ENCODE data around the gene MFGE8.

The MFGE8 gene

GRCh38 chr15:88954431-88955277, 41.5 kb upstream of the MFGE8 start:
- H3K9ac ChIP-seq (ENCODE audit: low read length): no peak overlapping the region
- peak; percentile 41 for DNase-seq
- H2BK120ac ChIP-seq (ENCODE audit: low read depth, low read length): no peak overlapping the region
- 84% methylated on average over 13 of the region's 15 CpGs for WGBS
- H3K4ac ChIP-seq (ENCODE audit: low read depth in 1 of 2, low read length in 2 of 2): no peak overlapping the region
- peak overlapping the region in 1 of 2 experiments; percentile 26 for H3K4me3 ChIP-seq (ENCODE audit: insufficient read depth in 1 of 2, low read depth in 1 of 2, low read length in 2 of 2)
- H2AFZ ChIP-seq (ENCODE audit: low read depth, low read length): no peak overlapping the region
- no peak overlapping the region for H2BK5ac ChIP-seq (ENCODE audit: low read depth, low read length, poor library complexity, severe bottlenecking)
- no peak overlapping the region for H3K27ac ChIP-seq (ENCODE audit: low read length, poor library complexity, severe bottlenecking)
- H3K36me3 ChIP-seq (ENCODE audit: control insufficient read depth in 1 of 2, insufficient read depth in 2 of 2, low read depth in 1 of 2, low read length in 2 of 2): no peaks in the 10 kb centered on the region
- H2BK15ac ChIP-seq (ENCODE audit: low read depth, poor library complexity, severe bottlenecking): peak overlapping the region; percentile 12
- peaks cover 7 to 12% of the 10 kb centered on the region in 2 experiments for H3K27me3 ChIP-seq (ENCODE audit: control insufficient read depth in 1 of 2, insufficient read depth in 1 of 2, low read length in 2 of 2)
- H3K4me1 ChIP-seq (ENCODE audit: control insufficient read depth, insufficient read depth, low read depth, low read length): peaks cover 2% of the 10 kb centered on the region
- no peak overlapping the region for H3K14ac ChIP-seq (ENCODE audit: low read length in 2 of 2)
- peak overlapping the region in 1 of 2 experiments; percentile 22 for H3K18ac ChIP-seq (ENCODE audit: low read depth in 1 of 2, low read length in 2 of 2)
- no peak overlapping the region for H4K91ac ChIP-seq (ENCODE audit: low read length)
- no peak overlapping the region for H2AK5ac ChIP-seq (ENCODE audit: low read length, severe bottlenecking)
- no peak overlapping the region for H3K23ac ChIP-seq (ENCODE audit: low read length in 2 of 2)
- H4K8ac ChIP-seq (ENCODE audit: low read length): no peak overlapping the region
- H2BK12ac ChIP-seq (ENCODE audit: low read length in 2 of 2): no peak overlapping the region
- no peak overlapping the region for H3K4me2 ChIP-seq (ENCODE audit: low read length, poor library complexity, severe bottlenecking)
- H3K9me3 ChIP-seq (ENCODE audit: control insufficient read depth, low read length): no peaks in the 10 kb centered on the region
- no peaks in the 10 kb centered on the region for H3K79me1 ChIP-seq (replicated peaks; ENCODE audit: low read length, poor library complexity, severe bottlenecking)

- Histone ChIP-seq H3K9ac (ENCODE audit: low read length) (no peak overlapping the region), H2BK15ac (ENCODE audit: low read depth, poor library complexity, severe bottlenecking) (no peak overlapping the region), H3K4me2 (ENCODE audit: low read length, poor library complexity, severe bottlenecking) (no peak overlapping the region), H3K9me3 (ENCODE audit: control insufficient read depth, low read length) (no peaks in the 10 kb centered on the region), H2BK120ac (ENCODE audit: low read depth, low read length) (no peak overlapping the region), H2BK12ac (ENCODE audit: low read length in 2 of 2) (no peak overlapping the region), H3K27ac (ENCODE audit: low read length, poor library complexity, severe bottlenecking) (no peak overlapping the region), H2BK5ac (ENCODE audit: low read depth, low read length, poor library complexity, severe bottlenecking) (no peak overlapping the region), H4K8ac (ENCODE audit: low read length) (no peak overlapping the region), H3K18ac (ENCODE audit: low read depth in 1 of 2, low read length in 2 of 2) (no peak overlapping the region), H3K4me3 (ENCODE audit: insufficient read depth in 1 of 2, low read depth in 1 of 2, low read length in 2 of 2) (no peak overlapping the region), H3K4me1 (ENCODE audit: control insufficient read depth, insufficient read depth, low read depth, low read length) (peaks cover 2% of the 10 kb centered on the region), H2AK5ac (ENCODE audit: low read length, severe bottlenecking) (no peak overlapping the region), H3K23ac (ENCODE audit: low read length in 2 of 2) (no peak overlapping the region), H3K14ac (ENCODE audit: low read length in 2 of 2) (no peak overlapping the region), H4K91ac (ENCODE audit: low read length) (no peak overlapping the region), H3K36me3 (ENCODE audit: control insufficient read depth in 1 of 2, insufficient read depth in 2 of 2, low read depth in 1 of 2, low read length in 2 of 2) (no peaks in the 10 kb centered on the region), H3K27me3 (ENCODE audit: control insufficient read depth in 1 of 2, insufficient read depth in 1 of 2, low read length in 2 of 2) (peaks cover 6 to 18% of the 10 kb centered on the region in 2 experiments), H3K79me1 (replicated peaks; ENCODE audit: low read length, poor library complexity, severe bottlenecking) (no peaks in the 10 kb centered on the region), H3K4ac (ENCODE audit: low read depth in 1 of 2, low read length in 2 of 2) (no peak overlapping the region), H2AFZ (ENCODE audit: low read depth, low read length) (no peak overlapping the region)
- no peak for DNase-seq
- 97% methylated on average over 6 of the region's 6 CpGs for WGBS
These were observed 37.5 kb upstream of the MFGE8 start for GRCh38 chr15:88950600-88951160.

GRCh38 chr15:88949734-88950400, 36.7 kb upstream of the MFGE8 start:
- Histone ChIP-seq H3K4me1 (ENCODE audit: control insufficient read depth, insufficient read depth, low read depth, low read length) (peaks cover 2% of the 10 kb centered on the region), H2BK12ac (ENCODE audit: low read length in 2 of 2) (no peak overlapping the region), H3K79me1 (replicated peaks; ENCODE audit: low read length, poor library complexity, severe bottlenecking) (no peaks in the 10 kb centered on the region), H3K4me3 (ENCODE audit: insufficient read depth in 1 of 2, low read depth in 1 of 2, low read length in 2 of 2) (no peak overlapping the region), H3K27me3 (ENCODE audit: control insufficient read depth in 1 of 2, insufficient read depth in 1 of 2, low read length in 2 of 2) (peaks cover 6 to 18% of the 10 kb centered on the region in 2 experiments), H3K9me3 (ENCODE audit: control insufficient read depth, low read length) (no peaks in the 10 kb centered on the region), H3K14ac (ENCODE audit: low read length in 2 of 2) (peak overlapping the region in 1 of 2 experiments; percentile 38), H2AK5ac (ENCODE audit: low read length, severe bottlenecking) (no peak overlapping the region), H3K4me2 (ENCODE audit: low read length, poor library complexity, severe bottlenecking) (no peak overlapping the region), H4K91ac (ENCODE audit: low read length) (no peak overlapping the region), H3K4ac (ENCODE audit: low read depth in 1 of 2, low read length in 2 of 2) (no peak overlapping the region), H3K23ac (ENCODE audit: low read length in 2 of 2) (no peak overlapping the region), H4K8ac (ENCODE audit: low read length) (no peak overlapping the region), H2AFZ (ENCODE audit: low read depth, low read length) (no peak overlapping the region), H3K9ac (ENCODE audit: low read length) (no peak overlapping the region), H2BK120ac (ENCODE audit: low read depth, low read length) (no peak overlapping the region), H3K27ac (ENCODE audit: low read length, poor library complexity, severe bottlenecking) (no peak overlapping the region), H3K18ac (ENCODE audit: low read depth in 1 of 2, low read length in 2 of 2) (no peak overlapping the region), H3K36me3 (ENCODE audit: control insufficient read depth in 1 of 2, insufficient read depth in 2 of 2, low read depth in 1 of 2, low read length in 2 of 2) (no peaks in the 10 kb centered on the region), H2BK15ac (ENCODE audit: low read depth, poor library complexity, severe bottlenecking) (no peak overlapping the region), H2BK5ac (ENCODE audit: low read depth, low read length, poor library complexity, severe bottlenecking) (no peak overlapping the region)
- no peak for DNase-seq
- 88% methylated on average over 5 of the region's 5 CpGs for WGBS

- no peaks in the 10 kb centered on the region for H3K9me3 ChIP-seq (ENCODE audit: control insufficient read depth, low read length)
- H3K14ac ChIP-seq (ENCODE audit: low read length in 2 of 2): no peak overlapping the region
These were observed 27.0 kb upstream of the MFGE8 start for GRCh38 chr15:88940110-88940675.

More at GRCh38 chr15:88940110-88940675, 27.0 kb upstream of the MFGE8 start:
- H2BK120ac ChIP-seq (ENCODE audit: low read depth, low read length): no peak overlapping the region
- no peak overlapping the region for H3K4ac ChIP-seq (ENCODE audit: low read depth in 1 of 2, low read length in 2 of 2)
- H3K36me3 ChIP-seq (ENCODE audit: control insufficient read depth in 1 of 2, insufficient read depth in 2 of 2, low read depth in 1 of 2, low read length in 2 of 2): no peaks in the 10 kb centered on the region
- H2BK12ac ChIP-seq (ENCODE audit: low read length in 2 of 2): no peak overlapping the region
- no peak overlapping the region for H3K27ac ChIP-seq (ENCODE audit: low read length, poor library complexity, severe bottlenecking)
- H3K4me1 ChIP-seq (ENCODE audit: control insufficient read depth, insufficient read depth, low read depth, low read length): no peaks in the 10 kb centered on the region
- no peak overlapping the region for H3K4me2 ChIP-seq (ENCODE audit: low read length, poor library complexity, severe bottlenecking)
- no peak overlapping the region for H2AFZ ChIP-seq (ENCODE audit: low read depth, low read length)
- H3K9ac ChIP-seq (ENCODE audit: low read length): no peak overlapping the region
- H3K23ac ChIP-seq (ENCODE audit: low read length in 2 of 2): no peak overlapping the region
- no peak overlapping the region for H2BK15ac ChIP-seq (ENCODE audit: low read depth, poor library complexity, severe bottlenecking)
- peaks cover 9 to 17% of the 10 kb centered on the region in 2 experiments for H3K27me3 ChIP-seq (ENCODE audit: control insufficient read depth in 1 of 2, insufficient read depth in 1 of 2, low read length in 2 of 2)
- peak; percentile 10 for DNase-seq
- 86% methylated on average over 4 of the region's 4 CpGs for WGBS
- H2AK5ac ChIP-seq (ENCODE audit: low read length, severe bottlenecking): no peak overlapping the region
- H3K18ac ChIP-seq (ENCODE audit: low read depth in 1 of 2, low read length in 2 of 2): no peak overlapping the region
- H4K8ac ChIP-seq (ENCODE audit: low read length): no peak overlapping the region
- H3K4me3 ChIP-seq (ENCODE audit: insufficient read depth in 1 of 2, low read depth in 1 of 2, low read length in 2 of 2): no peak overlapping the region
- H3K79me1 ChIP-seq (replicated peaks; ENCODE audit: low read length, poor library complexity, severe bottlenecking): no peaks in the 10 kb centered on the region
- H2BK5ac ChIP-seq (ENCODE audit: low read depth, low read length, poor library complexity, severe bottlenecking): no peak overlapping the region
- no peak overlapping the region for H4K91ac ChIP-seq (ENCODE audit: low read length)
